Vagina (tissue), 2 donors: ENCODE results near the gene C1orf141.

Source experiments
- POLR2A ChIP-seq, 2 donors: fragments of 450-650 bp; IDR thresholded peaks; one replicate each; pipeline ENCODE4 v1.6.1; 2017; ENCODE audit warnings: antibody characterized with exemption in 2 of 2, mild to moderate bottlenecking in 2 of 2, moderate library complexity in 2 of 2
- POLR2AphosphoS5 ChIP-seq, 2 donors: sonication (generic); formaldehyde crosslinking; IDR thresholded peaks; one replicate each; pipeline ENCODE4 v1.9.0; 2017; ENCODE audit warnings: antibody characterized with exemption in 2 of 2, mild to moderate bottlenecking in 2 of 2, low read depth in 1 of 2; ENCODE audit not compliant: insufficient read depth in 1 of 2
- TF ChIP-seq, protein P1 (sequence below), 3 experiments: fragments of 450-650 bp in 2 of 3; fragments of 200-600 bp in 1 of 3; sonication (generic) in 1 of 3; IDR thresholded peaks; one replicate each; pipeline ENCODE4 v1.5.1; 2017 to 2019; ENCODE audit warnings: antibody characterized with exemption in 3 of 3, mild to moderate bottlenecking in 2 of 3, moderate library complexity in 2 of 3

- TF ChIP-seq, protein P1, sequence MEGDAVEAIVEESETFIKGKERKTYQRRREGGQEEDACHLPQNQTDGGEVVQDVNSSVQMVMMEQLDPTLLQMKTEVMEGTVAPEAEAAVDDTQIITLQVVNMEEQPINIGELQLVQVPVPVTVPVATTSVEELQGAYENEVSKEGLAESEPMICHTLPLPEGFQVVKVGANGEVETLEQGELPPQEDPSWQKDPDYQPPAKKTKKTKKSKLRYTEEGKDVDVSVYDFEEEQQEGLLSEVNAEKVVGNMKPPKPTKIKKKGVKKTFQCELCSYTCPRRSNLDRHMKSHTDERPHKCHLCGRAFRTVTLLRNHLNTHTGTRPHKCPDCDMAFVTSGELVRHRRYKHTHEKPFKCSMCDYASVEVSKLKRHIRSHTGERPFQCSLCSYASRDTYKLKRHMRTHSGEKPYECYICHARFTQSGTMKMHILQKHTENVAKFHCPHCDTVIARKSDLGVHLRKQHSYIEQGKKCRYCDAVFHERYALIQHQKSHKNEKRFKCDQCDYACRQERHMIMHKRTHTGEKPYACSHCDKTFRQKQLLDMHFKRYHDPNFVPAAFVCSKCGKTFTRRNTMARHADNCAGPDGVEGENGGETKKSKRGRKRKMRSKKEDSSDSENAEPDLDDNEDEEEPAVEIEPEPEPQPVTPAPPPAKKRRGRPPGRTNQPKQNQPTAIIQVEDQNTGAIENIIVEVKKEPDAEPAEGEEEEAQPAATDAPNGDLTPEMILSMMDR (IDR thresholded peaks at IDR 0.05) = no peak
- TF ChIP-seq POLR2A (IDR thresholded peaks at IDR 0.05) (no peak), POLR2AphosphoS5 (IDR thresholded peaks at IDR 0.05; ENCODE audit: insufficient read depth in 1 of 2, low read depth in 1 of 2) (no peak)
These were observed 13.7 kb downstream of the C1orf141 start for GRCh38 chr1:67120855-67121619.
